Measurements from ENCODE around the gene MRPL28.

DNA sequence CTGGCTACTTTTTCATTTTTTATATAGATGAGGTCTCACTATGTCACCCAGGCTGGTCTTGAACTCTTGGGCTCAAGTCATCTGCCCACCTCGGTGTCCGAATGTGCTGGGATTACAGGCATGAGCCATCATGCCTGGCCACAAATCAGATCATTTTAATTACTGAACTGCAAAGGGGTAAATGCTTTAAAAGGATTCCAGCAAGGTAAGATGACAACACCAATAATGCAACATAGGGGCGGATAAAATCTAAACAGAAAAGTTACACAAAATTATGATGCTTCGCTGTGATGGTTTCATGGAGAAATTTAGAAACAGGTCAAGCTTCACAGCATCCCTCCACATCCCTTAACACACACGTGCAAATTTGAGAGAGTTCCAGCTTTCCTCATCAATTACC is 50.1 kb downstream of the MRPL28 start:
- TF ChIP-seq, protein P1, sequence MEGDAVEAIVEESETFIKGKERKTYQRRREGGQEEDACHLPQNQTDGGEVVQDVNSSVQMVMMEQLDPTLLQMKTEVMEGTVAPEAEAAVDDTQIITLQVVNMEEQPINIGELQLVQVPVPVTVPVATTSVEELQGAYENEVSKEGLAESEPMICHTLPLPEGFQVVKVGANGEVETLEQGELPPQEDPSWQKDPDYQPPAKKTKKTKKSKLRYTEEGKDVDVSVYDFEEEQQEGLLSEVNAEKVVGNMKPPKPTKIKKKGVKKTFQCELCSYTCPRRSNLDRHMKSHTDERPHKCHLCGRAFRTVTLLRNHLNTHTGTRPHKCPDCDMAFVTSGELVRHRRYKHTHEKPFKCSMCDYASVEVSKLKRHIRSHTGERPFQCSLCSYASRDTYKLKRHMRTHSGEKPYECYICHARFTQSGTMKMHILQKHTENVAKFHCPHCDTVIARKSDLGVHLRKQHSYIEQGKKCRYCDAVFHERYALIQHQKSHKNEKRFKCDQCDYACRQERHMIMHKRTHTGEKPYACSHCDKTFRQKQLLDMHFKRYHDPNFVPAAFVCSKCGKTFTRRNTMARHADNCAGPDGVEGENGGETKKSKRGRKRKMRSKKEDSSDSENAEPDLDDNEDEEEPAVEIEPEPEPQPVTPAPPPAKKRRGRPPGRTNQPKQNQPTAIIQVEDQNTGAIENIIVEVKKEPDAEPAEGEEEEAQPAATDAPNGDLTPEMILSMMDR (IDR thresholded peaks at IDR 0.05), result no peak
- TF ChIP-seq ZFX (IDR thresholded peaks at IDR 0.05; ENCODE audit: borderline replicate concordance), result no peak
